Measurements from ENCODE around the gene PDSS2.

PDSS2 gene

GRCh38 chr6:107442938-107443607 is 16.3 kb downstream of the PDSS2 start:
- H3F3A ChIP-seq (ENCODE audit: low read depth) = no peaks in the 10 kb centered on the region
- TF ChIP-seq EZH2phosphoT487 (IDR thresholded peaks at IDR 0.05; ENCODE audit: borderline replicate concordance) (no peak), CTCF (conservative IDR thresholded peaks at IDR 0.05; ENCODE audit: low read length) (no peak)
- H3K27me3 ChIP-seq (ENCODE audit: insufficient read depth, low read length, poor library complexity, severe bottlenecking) = no peaks in the 10 kb centered on the region
- H3K9me3 ChIP-seq (ENCODE audit: insufficient read depth, low read depth, low read length) = peaks cover 9% of the 10 kb centered on the region; the same call in 1 of the 2 replicates
- no peak overlapping the region for H3K4me2 ChIP-seq (ENCODE audit: low read depth, low read length, poor library complexity, severe bottlenecking)
- H3K79me2 ChIP-seq (ENCODE audit: insufficient read depth, low read length) = peaks cover 14% of the 10 kb centered on the region
- H3K9ac ChIP-seq (ENCODE audit: low read depth, low read length, poor library complexity, severe bottlenecking) = no peak overlapping the region
- H3K4me3 ChIP-seq (ENCODE audit: low read length, poor library complexity, severe bottlenecking) = no peak overlapping the region
- peaks cover 3% of the 10 kb centered on the region; the same call in 1 of the 2 replicates for H3K36me3 ChIP-seq (ENCODE audit: insufficient read depth, low read length)
- H2AFZ ChIP-seq (ENCODE audit: low read length) = no peak overlapping the region
- no peaks in the 10 kb centered on the region for H3K9me2 ChIP-seq (replicated peaks; ENCODE audit: low read depth, low read length)
- H4K20me1 ChIP-seq (ENCODE audit: insufficient read depth, low read length, poor library complexity, severe bottlenecking) = no peaks in the 10 kb centered on the region
- H3K4me1 ChIP-seq (ENCODE audit: insufficient read depth, low read length, poor library complexity, severe bottlenecking) = peaks cover 6% of the 10 kb centered on the region

- H3K4me2 ChIP-seq (ENCODE audit: low read depth, low read length, poor library complexity, severe bottlenecking) = no peak overlapping the region
- no peaks in the 10 kb centered on the region for H3K9me2 ChIP-seq (replicated peaks; ENCODE audit: low read depth, low read length)
- no peaks in the 10 kb centered on the region for H3K27me3 ChIP-seq (ENCODE audit: insufficient read depth, low read length, poor library complexity, severe bottlenecking)
- H3K79me2 ChIP-seq (ENCODE audit: insufficient read depth, low read length) = peaks cover 14% of the 10 kb centered on the region
- no peaks in the 10 kb centered on the region for H3K9me3 ChIP-seq (ENCODE audit: insufficient read depth, low read depth, low read length)
- no peaks in the 10 kb centered on the region for H3F3A ChIP-seq (ENCODE audit: low read depth)
- no peak overlapping the region for H3K9ac ChIP-seq (ENCODE audit: low read depth, low read length, poor library complexity, severe bottlenecking)
- TF ChIP-seq EZH2phosphoT487 (IDR thresholded peaks at IDR 0.05; ENCODE audit: borderline replicate concordance) = no peak
- TF ChIP-seq CTCF (conservative IDR thresholded peaks at IDR 0.05; ENCODE audit: low read length) = no peak
- H2AFZ ChIP-seq (ENCODE audit: low read length) = no peak overlapping the region
- H3K4me1 ChIP-seq (ENCODE audit: insufficient read depth, low read length, poor library complexity, severe bottlenecking) = peaks cover 14% of the 10 kb centered on the region
- no peaks in the 10 kb centered on the region for H4K20me1 ChIP-seq (ENCODE audit: insufficient read depth, low read length, poor library complexity, severe bottlenecking)
- H3K36me3 ChIP-seq (ENCODE audit: insufficient read depth, low read length) = peaks cover 3% of the 10 kb centered on the region; the same call in 1 of the 2 replicates
- no peak overlapping the region for H3K4me3 ChIP-seq (ENCODE audit: low read length, poor library complexity, severe bottlenecking)
These were observed 17.7 kb downstream of the PDSS2 start for GRCh38 chr6:107441682-107442081.

- H2AFZ ChIP-seq (ENCODE audit: low read length) = no peak overlapping the region
- no peaks in the 10 kb centered on the region for H3K27me3 ChIP-seq (ENCODE audit: insufficient read depth, low read length, poor library complexity, severe bottlenecking)
- no peaks in the 10 kb centered on the region for H3K9me2 ChIP-seq (replicated peaks; ENCODE audit: low read depth, low read length)
- no peaks in the 10 kb centered on the region for H3K9me3 ChIP-seq (ENCODE audit: insufficient read depth, low read depth, low read length)
- no peak overlapping the region for H3K4me2 ChIP-seq (ENCODE audit: low read depth, low read length, poor library complexity, severe bottlenecking)
- no peak overlapping the region for H3K9ac ChIP-seq (ENCODE audit: low read depth, low read length, poor library complexity, severe bottlenecking)
- no peak overlapping the region for H3K4me3 ChIP-seq (ENCODE audit: low read length, poor library complexity, severe bottlenecking)
- H3K4me1 ChIP-seq (ENCODE audit: insufficient read depth, low read length, poor library complexity, severe bottlenecking) = peaks cover 14% of the 10 kb centered on the region
- no peaks in the 10 kb centered on the region for H3F3A ChIP-seq (ENCODE audit: low read depth)
- TF ChIP-seq EZH2phosphoT487 (IDR thresholded peaks at IDR 0.05; ENCODE audit: borderline replicate concordance) = no peak
- no peak for TF ChIP-seq CTCF (conservative IDR thresholded peaks at IDR 0.05; ENCODE audit: low read length)
- H3K36me3 ChIP-seq (ENCODE audit: insufficient read depth, low read length) = no peaks in the 10 kb centered on the region
- H3K79me2 ChIP-seq (ENCODE audit: insufficient read depth, low read length) = peaks cover 14% of the 10 kb centered on the region
- H4K20me1 ChIP-seq (ENCODE audit: insufficient read depth, low read length, poor library complexity, severe bottlenecking) = no peaks in the 10 kb centered on the region
These were observed 18.4 kb downstream of the PDSS2 start for GRCh38 chr6:107440936-107441335.
